ENCODE results near the gene PCDHGC3.

Gene PCDHGC3

DNA sequence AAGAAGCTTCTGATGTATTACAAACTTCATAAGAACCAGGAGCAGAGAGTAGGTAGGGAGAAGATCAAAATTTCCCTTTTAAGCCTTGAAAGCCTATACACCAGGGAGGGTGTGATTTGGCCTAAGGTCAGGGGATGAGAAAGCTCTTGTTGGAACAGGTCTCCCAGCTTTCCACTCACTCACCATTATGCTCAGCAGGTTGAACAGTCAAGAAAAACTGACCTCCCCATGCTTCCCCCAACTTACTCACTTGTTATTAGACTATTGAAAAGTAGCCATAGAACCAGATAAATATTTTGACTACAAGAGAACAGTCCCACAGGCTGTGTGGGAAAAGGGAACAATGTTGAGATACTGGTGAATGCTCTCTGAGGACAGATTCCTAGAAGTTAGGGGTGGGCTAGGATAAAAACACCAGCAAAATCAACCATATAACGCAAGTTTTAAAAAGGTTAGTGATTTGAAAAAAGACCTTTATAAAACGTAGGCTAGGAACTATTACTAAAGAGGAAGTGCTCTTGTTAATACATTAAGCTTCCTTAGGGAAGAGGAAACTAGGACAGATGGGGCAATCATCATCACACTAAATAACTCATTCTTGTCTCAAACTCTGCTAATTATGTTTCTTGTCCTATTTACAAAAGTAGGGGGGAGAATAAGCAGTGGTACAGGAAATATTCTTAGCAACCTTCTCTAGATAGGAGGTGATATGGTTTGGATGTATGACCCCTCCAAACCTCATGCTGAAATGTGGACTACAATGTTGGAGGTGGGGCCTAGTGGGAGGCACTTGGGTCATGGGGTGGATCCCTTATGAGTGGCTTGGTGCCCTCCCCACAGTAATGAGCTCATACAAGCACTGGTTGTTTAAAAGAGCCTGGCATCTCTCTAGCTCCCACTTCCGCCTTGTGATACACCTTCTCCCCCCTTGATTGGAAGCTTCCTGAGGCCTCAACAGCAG is 44.1 kb downstream of the PCDHGC3 start (continued):
- TF ChIP-seq ZNF155 (tag by site-specific recombination; IDR thresholded peaks at IDR 0.05), result no peak
- no peak for TF ChIP-seq REPIN1 (tag by site-specific recombination; IDR thresholded peaks at IDR 0.05; ENCODE audit: low read depth)
- no peak for TF ChIP-seq ZNF433 (tag by site-specific recombination; IDR thresholded peaks at IDR 0.05; ENCODE audit: low read depth)
- no peak for TF ChIP-seq ZNF184 (tag by site-specific recombination; IDR thresholded peaks at IDR 0.05)

DNA sequence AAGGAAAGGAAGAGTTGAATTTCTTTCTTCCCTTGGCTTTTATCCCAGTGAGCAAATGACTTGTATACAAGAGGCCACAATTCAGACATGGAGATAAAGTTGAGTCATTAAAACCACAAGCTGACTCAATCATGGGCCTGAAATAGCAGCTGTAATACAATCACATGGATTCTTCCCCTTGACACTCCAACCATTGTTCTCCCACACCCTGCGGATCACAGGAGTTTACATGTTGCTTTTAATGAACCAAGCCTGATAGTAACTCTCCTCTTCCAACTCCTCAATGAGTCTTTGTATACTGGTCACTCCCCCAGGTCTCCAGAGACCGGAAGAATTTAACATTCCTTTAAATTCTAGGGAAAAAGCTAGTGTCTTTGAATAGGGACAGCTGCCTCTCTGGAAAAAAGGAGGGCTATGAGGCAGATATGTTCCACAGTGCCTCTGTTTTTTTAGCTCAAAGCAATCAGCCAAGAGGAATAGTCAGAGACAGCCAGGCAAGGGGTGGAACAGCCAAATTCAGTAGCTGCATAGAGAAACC is 45.5 kb downstream of the PCDHGC3 start:
- no peaks in the 10 kb centered on the region for H3K9me3 ChIP-seq (ENCODE audit: control insufficient read depth, insufficient read depth, low read depth, low read length)
- H3K4me1 ChIP-seq (ENCODE audit: control insufficient read depth, insufficient read depth, low read length), result peaks cover 11% of the 10 kb centered on the region
- CTCF ChIA-PET, result interaction anchor here (0.6 to 10.9 kb wide), 17 partner anchors 7 to 435 kb away, joined by 3 to 160 read pairs (median 9); partner anchors contain the start of genes PCDHGA1, PCDHGA11, PCDHGA12 and PCDHGA2
- H3K4me3 ChIP-seq (ENCODE audit: low read depth, low read length), result no peak overlapping the region
- peaks cover 24 to 93% of the 10 kb centered on the region in 2 experiments for H3K36me3 ChIP-seq (ENCODE audit: control insufficient read depth in 2 of 2, insufficient read depth in 1 of 2, low read length in 2 of 2)
- POLR2A ChIA-PET, result interaction anchor here (1.0 to 2.0 kb wide), 5 partner anchors 42 to 200 kb away, joined by 3 to 10 read pairs (median 3); partner anchors contain the start of genes PCDHGA11 and PCDHGC3
- peak overlapping the region; percentile 51; the same call in 1 of the 2 replicates for H3K27ac ChIP-seq (ENCODE audit: extremely low read depth, low read depth, low read length)
- TF ChIP-seq ZSCAN23 (tag by site-specific recombination; IDR thresholded peaks at IDR 0.05) (no peak), ZNF16 (tag by site-specific recombination; IDR thresholded peaks at IDR 0.05; ENCODE audit: low read depth) (no peak), ZNF311 (tag by site-specific recombination; IDR thresholded peaks at IDR 0.05; ENCODE audit: borderline replicate concordance) (no peak), ZNF664 (tag by site-specific recombination; IDR thresholded peaks at IDR 0.05) (no peak), ZBTB11 (tag by site-specific recombination; conservative IDR thresholded peaks at IDR 0.05; ENCODE audit: low read depth) (no peak), ZNF529 (tag by site-specific recombination; IDR thresholded peaks at IDR 0.05; ENCODE audit: insufficient replicate concordance) (no peak), ZNF280D (tag by site-specific recombination; IDR thresholded peaks at IDR 0.05) (no peak; the same call in 1 of the 2 replicates), SALL2 (tag by site-specific recombination; IDR thresholded peaks at IDR 0.05; ENCODE audit: borderline replicate concordance) (no peak), ZNF521 (tag by site-specific recombination; IDR thresholded peaks at IDR 0.05) (no peak), ZFP69B (tag by site-specific recombination; IDR thresholded peaks at IDR 0.05) (no peak), ZNF707 (tag by site-specific recombination; IDR thresholded peaks at IDR 0.05) (no peak), ZNF426 (tag by site-specific recombination; IDR thresholded peaks at IDR 0.05) (no peak), ZNF701 (tag by site-specific recombination; IDR thresholded peaks at IDR 0.05) (no peak), ZNF184 (tag by site-specific recombination; IDR thresholded peaks at IDR 0.05) (peak; percentile 79), ZNF350 (tag by site-specific recombination; IDR thresholded peaks at IDR 0.05) (no peak), ZBTB48 (tag by site-specific recombination; IDR thresholded peaks at IDR 0.05) (peak; percentile 54; the same call in 1 of the 2 replicates), GLI4 (tag by site-specific recombination; IDR thresholded peaks at IDR 0.05) (no peak)
- TF ChIP-seq, protein P1, sequence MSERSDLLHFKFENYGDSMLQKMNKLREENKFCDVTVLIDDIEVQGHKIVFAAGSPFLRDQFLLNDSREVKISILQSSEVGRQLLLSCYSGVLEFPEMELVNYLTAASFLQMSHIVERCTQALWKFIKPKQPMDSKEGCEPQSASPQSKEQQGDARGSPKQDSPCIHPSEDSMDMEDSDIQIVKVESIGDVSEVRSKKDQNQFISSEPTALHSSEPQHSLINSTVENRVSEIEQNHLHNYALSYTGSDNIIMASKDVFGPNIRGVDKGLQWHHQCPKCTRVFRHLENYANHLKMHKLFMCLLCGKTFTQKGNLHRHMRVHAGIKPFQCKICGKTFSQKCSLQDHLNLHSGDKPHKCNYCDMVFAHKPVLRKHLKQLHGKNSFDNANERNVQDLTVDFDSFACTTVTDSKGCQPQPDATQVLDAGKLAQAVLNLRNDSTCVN (tag by site-specific recombination; optimal IDR thresholded peaks at IDR 0.05), result no peak

All from HEK293 (cell line).